Left ventricle myocardium inferior (tissue), 1 donor: Measurements from ENCODE around the gene INPP4B. TPM values are rescaled to one million over a fixed set of nuclear protein-coding genes. Genes with fewer than 3 reads are reported as not detected.
"Not testable (repeated sequence)": the region's sequence is repeated elsewhere in the genome, so short reads cannot be mapped to it uniquely, and the experiment has no call there.

ENCODE experiments used
- DNase-seq: peaks from one replicate; pipeline ENCODE4 v3.0.0-alpha.2; 2020
- H3K27ac ChIP-seq: fragments of 200-600 bp; replicated peaks from 2 replicates; pipeline ENCODE4 v1.8.0; 2021
- H3K27me3 ChIP-seq: fragments of 200-600 bp; 2 replicates; pipeline ENCODE4 v1.8.0; 2021; ENCODE audit warnings: low read depth
- H3K36me3 ChIP-seq: fragments of 200-600 bp; 2 replicates; pipeline ENCODE4 v1.8.0; 2021
- H3K4me1 ChIP-seq: fragments of 200-600 bp; 2 replicates; pipeline ENCODE4 v1.8.0; 2021
- H3K4me3 ChIP-seq: fragments of 200-600 bp; 2 replicates; pipeline ENCODE4 v1.8.0; 2021; ENCODE audit warnings: mild to moderate bottlenecking, moderate library complexity
- H3K9me3 ChIP-seq: fragments of 200-600 bp; replicated peaks from 2 replicates; pipeline ENCODE4 v1.8.0; 2021
- CTCF ChIP-seq: fragments of 200-600 bp; IDR thresholded peaks from 2 replicates; pipeline ENCODE4 v1.8.0; 2021; ENCODE audit warnings: antibody characterized with exemption, mild to moderate bottlenecking, borderline replicate concordance
- intact Hi-C: fragments of 100-400 bp; cut with micrococcal nuclease; formaldehyde crosslinking; loops from one replicate; pipeline ENCODE4 v1.11.0; 2022
- total RNA-seq: library from RNA; stranded (reverse); fragmentation: NEBNext Ultra II Directional; extraction: Animal tissue kit (Norgen Biotek cat#: 25700); gene quantifications from one replicate; pipeline ENCODE4 v1.2.1, GENCODE V29; 2021
- donor health status: DM: no; HTN: yes; CAD: no; lungs with severe emphysema.

Gene INPP4B
- total RNA-seq, 1 donor from 2014 or later: 61.1 TPM

- H3K36me3 ChIP-seq: no peaks in the 10 kb centered on the region
- DNase-seq: no peak
- peak overlapping the region; percentile 82 for H3K27ac ChIP-seq
- peak overlapping the region; percentile 5 for H3K4me3 ChIP-seq
- no peaks in the 10 kb centered on the region for H3K27me3 ChIP-seq
- H3K4me1 ChIP-seq: peaks cover 50% of the 10 kb centered on the region
- TF ChIP-seq CTCF: no peak
- intact Hi-C loops: no loop called here
- no peaks in the 10 kb centered on the region for H3K9me3 ChIP-seq
Observed at GRCh38 chr4:142402156-142402555, 443.9 kb downstream of the INPP4B start.

GRCh38 chr4:142397364-142397991 lies 448.6 kb downstream of the INPP4B start:
- intact Hi-C loops: not testable (repeated sequence)

GRCh38 chr4:142396279-142396678 lies 449.8 kb downstream of the INPP4B start:
- intact Hi-C loops: no loop called here
- H3K9me3 ChIP-seq: no peaks in the 10 kb centered on the region
- H3K4me3 ChIP-seq: no peak overlapping the region
- no peak for TF ChIP-seq CTCF
- no peaks in the 10 kb centered on the region for H3K27me3 ChIP-seq
- no peaks in the 10 kb centered on the region for H3K36me3 ChIP-seq
- H3K4me1 ChIP-seq: no peaks in the 10 kb centered on the region
- no peak for DNase-seq
- no peak overlapping the region for H3K27ac ChIP-seq

More at GRCh38 chr4:142397364-142397991, 448.6 kb downstream of the INPP4B start:
- not testable (repeated sequence) for H3K4me1 ChIP-seq, H3K4me3 ChIP-seq, H3K27ac ChIP-seq, H3K9me3 ChIP-seq, DNase-seq, H3K36me3 ChIP-seq, H3K27me3 ChIP-seq

- TF ChIP-seq CTCF: no peak
- Histone ChIP-seq H3K27me3 (no peaks in the 10 kb centered on the region), H3K36me3 (no peaks in the 10 kb centered on the region), H3K9me3 (no peaks in the 10 kb centered on the region), H3K27ac (no peak overlapping the region), H3K4me1 (no peaks in the 10 kb centered on the region), H3K4me3 (no peak overlapping the region)
- DNase-seq: no peak
- intact Hi-C loops: no loop called here
Observed at GRCh38 chr4:142393127-142393526, 453.0 kb downstream of the INPP4B start.

- intact Hi-C loops: no loop called here
- no peak for TF ChIP-seq CTCF
- H3K36me3 ChIP-seq: no peaks in the 10 kb centered on the region
- H3K4me3 ChIP-seq: no peak overlapping the region
- peaks cover 6% of the 10 kb centered on the region for H3K4me1 ChIP-seq
- H3K27me3 ChIP-seq: no peaks in the 10 kb centered on the region
- H3K9me3 ChIP-seq: no peaks in the 10 kb centered on the region
- no peak overlapping the region for H3K27ac ChIP-seq
- no peak for DNase-seq
Observed at GRCh38 chr4:142386856-142387255, 459.2 kb downstream of the INPP4B start.

- Histone ChIP-seq H3K4me3 (no peak overlapping the region), H3K9me3 (no peaks in the 10 kb centered on the region), H3K27ac (no peak overlapping the region), H3K27me3 (no peaks in the 10 kb centered on the region), H3K36me3 (no peaks in the 10 kb centered on the region), H3K4me1 (peaks cover 6% of the 10 kb centered on the region)
- no peak for DNase-seq
- intact Hi-C loops: no loop called here
- no peak for TF ChIP-seq CTCF
Observed at GRCh38 chr4:142386449-142386848, 459.7 kb downstream of the INPP4B start.
